GM12875 (cell line): ENCODE measurements around the gene STIP1.

Experiments
- H3K4me3 ChIP-seq: one replicate; pipeline ENCODE4 v1.5.1; 2011; ENCODE audit warnings: low read depth, low read length, control low read depth
- TF ChIP-seq, protein P1 (sequence below): IDR thresholded peaks from 2 replicates; pipeline ENCODE4 v1.5.1; 2011; ENCODE audit warnings: low read depth, mild to moderate bottlenecking, control low read depth, inconsistent platforms, low read length, moderate library complexity, borderline replicate concordance; ENCODE audit not compliant: insufficient read depth

STIP1 gene

DNA sequence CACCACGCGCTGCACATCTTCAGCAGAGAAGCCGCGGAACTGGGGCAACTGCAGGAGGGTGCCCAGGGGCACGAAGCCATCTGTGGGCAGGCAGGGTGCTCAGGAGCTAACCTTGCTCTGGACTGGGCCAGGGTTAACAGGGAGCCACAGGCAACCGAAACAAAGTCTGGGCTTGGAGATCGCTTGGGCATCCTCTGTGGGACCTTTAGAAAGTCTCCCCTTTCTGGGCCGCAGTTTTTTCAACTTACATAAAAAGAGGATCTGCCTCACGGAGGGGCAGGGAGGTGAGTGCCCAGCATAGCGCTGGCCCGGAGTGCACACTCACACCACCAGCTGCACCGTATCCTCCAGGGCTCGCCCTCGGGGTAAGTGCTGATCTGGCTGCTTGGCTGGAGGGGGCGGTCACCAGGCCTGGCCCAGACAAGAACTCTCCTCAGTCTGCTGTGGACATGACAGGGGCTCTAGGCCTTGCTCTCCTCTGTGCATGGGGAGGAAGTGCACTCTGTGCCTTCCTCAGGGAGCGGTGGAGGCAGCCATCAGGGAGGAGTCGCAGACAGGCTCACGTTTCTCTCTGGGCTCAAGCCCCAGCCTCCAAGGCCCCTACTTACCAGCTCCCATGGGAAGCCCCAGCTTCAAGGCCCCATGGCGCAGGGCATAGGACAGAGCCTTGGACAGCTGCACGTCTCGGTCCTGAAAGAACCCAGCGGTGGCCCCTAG, 39.1 kb downstream of the STIP1 start:
- TF ChIP-seq, protein P1, sequence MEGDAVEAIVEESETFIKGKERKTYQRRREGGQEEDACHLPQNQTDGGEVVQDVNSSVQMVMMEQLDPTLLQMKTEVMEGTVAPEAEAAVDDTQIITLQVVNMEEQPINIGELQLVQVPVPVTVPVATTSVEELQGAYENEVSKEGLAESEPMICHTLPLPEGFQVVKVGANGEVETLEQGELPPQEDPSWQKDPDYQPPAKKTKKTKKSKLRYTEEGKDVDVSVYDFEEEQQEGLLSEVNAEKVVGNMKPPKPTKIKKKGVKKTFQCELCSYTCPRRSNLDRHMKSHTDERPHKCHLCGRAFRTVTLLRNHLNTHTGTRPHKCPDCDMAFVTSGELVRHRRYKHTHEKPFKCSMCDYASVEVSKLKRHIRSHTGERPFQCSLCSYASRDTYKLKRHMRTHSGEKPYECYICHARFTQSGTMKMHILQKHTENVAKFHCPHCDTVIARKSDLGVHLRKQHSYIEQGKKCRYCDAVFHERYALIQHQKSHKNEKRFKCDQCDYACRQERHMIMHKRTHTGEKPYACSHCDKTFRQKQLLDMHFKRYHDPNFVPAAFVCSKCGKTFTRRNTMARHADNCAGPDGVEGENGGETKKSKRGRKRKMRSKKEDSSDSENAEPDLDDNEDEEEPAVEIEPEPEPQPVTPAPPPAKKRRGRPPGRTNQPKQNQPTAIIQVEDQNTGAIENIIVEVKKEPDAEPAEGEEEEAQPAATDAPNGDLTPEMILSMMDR = no peak
- peak overlapping the region; percentile 55 for H3K4me3 ChIP-seq

DNA sequence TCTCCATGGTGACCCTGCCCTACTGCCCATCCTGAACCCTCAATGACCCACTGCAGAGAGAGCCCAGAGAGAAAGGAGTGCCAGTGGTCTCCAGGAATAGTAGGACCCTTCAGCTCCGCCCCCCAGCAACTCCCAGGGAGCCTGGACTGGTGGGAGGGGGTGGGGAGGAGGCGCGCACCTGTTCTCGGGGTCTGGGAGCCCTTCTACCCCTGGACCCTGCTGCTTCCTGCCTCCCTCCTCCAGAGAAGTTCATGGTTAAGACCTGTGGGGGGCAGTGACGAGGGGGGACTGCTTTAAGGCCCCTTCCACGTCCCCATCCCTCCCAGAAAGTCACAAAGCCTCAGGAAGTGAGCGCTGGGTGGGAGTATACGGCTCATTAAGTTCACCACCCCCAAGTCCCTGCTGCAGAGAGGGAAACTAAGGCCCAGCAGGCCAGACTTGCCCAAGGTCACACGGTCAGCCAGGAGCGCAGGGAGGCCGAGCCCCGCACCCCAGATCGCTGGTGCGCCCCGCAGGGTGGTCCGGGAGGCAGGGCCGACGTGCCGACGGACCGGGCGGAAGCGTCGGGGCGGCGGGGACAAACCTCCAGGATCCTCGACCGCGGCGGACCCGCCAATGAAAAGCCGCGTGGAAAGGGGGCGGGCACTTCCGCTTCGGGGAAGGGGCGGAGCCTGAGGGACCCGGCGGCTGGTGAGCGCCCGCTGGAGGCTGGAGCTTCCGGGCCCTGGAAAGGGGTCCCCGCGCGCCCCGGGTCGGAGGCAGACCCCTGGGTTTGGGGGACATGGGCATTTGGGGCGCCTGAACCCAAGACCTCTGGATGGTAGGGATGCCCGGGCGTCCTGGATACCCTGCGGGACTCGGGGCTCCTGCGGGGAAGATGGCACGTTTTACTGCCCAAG, 39.9 kb downstream of the STIP1 start, which contains the start of the genes NUDT22 and TRPT1:
NUDT22 (plus strand) TSS at position 667 of the 899 bp plus-strand sequence. CDS start 379 bp downstream, outside the sequence.
TRPT1 (minus strand) TSS at position 579 of the 899 bp plus-strand sequence; CDS start at position 253, 326 bp downstream.
- TF ChIP-seq, protein P1 = peak; percentile 44; the same call in 1 of the 2 replicates
- peak within 1 kb of the TSS; percentile 55 for H3K4me3 ChIP-seq

DNA sequence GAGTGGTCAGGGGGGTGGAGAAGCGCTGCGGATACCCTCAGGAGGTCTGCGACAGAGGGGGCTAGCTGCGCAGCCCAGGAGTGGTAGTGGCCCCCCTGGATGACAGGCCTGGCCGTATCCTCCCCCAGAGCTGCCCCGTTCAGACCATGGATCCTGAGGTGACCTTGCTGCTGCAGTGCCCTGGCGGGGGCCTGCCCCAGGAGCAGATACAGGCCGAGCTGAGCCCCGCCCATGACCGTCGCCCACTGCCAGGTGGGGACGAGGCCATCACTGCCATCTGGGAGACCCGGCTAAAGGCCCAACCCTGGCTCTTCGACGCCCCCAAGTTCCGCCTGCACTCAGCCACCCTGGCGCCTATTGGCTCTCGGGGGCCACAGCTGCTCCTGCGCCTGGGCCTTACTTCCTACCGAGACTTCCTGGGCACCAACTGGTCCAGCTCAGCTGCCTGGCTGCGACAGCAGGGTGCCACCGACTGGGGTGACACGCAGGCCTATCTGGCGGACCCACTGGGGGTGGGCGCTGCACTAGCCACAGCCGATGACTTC, 40.6 kb downstream of the STIP1 start:
- TF ChIP-seq, protein P1 = no peak
- H3K4me3 ChIP-seq = peak overlapping the region; percentile 55

DNA sequence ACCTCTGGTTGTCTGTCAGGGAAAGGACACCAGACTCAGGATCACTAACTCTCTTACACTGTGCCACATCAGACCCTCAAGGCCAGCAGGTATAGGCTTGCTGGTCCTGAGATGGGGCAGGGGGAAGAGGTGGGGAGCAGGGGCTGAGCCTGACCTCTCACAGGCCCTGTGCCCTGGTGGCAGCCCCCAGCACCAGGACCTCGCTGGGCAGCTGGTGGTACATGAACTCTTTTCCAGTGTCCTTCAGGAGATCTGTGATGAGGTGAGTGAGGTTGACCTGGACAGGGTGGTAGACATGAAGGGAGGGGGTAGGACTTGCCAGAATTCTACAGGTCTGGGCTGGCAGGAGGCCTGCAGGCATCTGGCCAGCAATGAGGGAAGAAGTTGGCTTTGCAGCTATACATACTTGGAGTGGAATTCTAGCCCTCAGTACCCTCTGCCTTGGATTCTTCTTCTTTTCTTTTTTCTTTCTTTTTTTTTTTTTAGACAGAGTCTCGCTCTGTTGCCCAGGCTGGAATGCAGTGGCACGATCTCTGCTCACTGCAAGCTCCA, 41.5 kb downstream of the STIP1 start:
- TF ChIP-seq, protein P1 = no peak
- H3K4me3 ChIP-seq = peak overlapping the region; percentile 55

DNA sequence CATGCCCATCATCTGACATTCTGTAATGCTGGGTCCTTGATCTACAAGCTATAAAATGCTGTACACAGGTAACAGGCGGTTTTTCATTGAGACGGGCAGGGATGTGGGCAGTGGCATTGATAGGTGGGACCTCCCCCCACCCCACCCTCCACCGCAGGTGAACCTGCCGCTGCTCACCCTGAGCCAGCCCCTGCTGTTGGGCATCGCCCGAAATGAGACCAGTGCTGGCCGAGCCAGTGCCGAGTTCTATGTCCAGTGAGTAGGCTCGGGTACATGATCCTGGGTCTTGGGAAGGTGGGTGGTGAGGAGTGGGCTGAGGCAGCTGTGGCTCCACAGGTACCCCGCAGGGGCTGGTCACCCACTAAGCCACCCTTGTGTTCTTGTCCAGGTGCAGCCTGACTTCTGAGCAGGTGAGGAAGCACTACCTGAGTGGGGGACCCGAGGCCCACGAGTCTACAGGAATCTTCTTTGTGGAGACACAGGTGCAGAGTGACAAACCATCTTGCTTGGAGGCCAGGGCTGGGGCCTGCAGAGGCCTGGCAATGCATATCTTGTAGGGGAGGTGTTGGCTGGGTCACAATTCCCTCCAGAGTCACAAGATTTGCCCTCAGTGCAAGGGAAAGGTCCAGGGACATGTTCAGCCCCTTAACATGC, 43.2 kb downstream of the STIP1 start:
- TF ChIP-seq, protein P1 = no peak
- H3K4me3 ChIP-seq = no peak overlapping the region

DNA sequence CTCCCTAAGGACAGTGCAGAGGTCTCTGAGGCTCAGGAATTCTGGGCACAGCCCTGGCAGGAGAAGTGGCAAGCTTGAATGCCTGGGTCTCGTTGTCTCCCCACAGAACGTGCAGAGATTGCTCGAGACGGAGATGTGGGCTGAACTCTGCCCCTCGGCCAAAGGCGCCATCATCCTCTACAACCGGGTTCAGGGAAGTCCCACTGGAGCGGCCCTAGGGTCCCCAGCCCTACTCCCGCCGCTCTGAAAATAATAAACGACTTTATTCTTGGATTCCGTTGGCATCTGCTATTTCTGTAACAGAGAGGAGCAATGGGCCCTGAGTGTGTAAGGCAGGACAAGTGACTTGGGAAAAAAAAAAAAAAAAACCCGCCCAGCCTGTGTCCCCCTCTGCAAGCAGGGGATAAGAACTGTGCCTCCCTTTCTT, 43.8 kb downstream of the STIP1 start:
- peak overlapping the region; percentile 69 for H3K4me3 ChIP-seq
- TF ChIP-seq, protein P1 = no peak
